NCI-H1105 (cell line): ENCODE results near the gene AGBL3.

Experiments
- DNase-seq: peaks from one replicate; lab custom pipeline; 2025; lab: John Stamatoyannopoulos, UW

The AGBL3 gene

DNA sequence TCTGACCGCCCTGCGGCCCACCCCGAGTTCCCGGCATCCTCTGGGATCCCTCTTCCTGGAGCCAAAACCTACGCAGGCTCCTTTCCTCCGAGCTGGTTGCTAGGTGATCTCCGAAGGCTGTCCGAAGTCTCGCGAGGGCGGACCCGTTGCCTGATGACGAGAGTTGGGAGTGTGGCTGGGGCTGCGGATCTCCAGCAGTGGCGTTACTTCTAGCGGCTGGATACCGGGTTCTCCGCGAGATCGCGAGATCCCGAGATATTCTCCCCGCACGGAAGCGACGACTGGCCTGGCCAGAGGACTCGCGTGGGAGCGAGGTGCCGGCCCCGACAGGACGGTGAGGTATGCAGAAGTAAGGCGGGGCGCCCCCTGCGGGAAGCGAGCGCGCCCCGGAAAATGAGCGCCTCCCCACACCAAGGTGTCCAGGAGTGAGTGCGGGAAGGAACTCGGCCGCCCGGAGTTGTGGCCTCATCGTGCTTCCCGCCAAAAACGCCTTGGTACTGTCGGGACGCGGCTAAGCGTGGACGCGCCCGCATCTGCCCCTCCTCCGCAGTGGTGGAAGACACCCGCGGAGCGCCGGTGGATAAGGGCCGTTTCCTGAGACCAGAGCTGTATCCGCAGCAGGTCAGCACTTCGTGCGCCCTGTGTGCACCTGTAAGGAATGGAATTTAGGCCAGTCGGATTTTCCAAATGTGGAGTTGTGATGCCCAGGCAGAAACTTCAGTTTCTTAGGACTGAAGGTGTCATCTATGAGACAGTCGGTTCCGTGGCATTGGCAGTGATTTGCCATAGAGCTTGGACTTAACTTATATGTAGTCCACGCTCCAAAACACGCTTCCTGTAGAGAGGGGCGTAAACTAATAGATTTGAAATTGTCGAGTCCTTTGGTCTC lies at the start of gene AGBL3:
TSS of gene AGBL3 (plus strand) at position 146 of the 889 bp plus-strand sequence. CDS start 1,426 bp downstream, outside the sequence.
- peak; percentile 95 for DNase-seq

DNA sequence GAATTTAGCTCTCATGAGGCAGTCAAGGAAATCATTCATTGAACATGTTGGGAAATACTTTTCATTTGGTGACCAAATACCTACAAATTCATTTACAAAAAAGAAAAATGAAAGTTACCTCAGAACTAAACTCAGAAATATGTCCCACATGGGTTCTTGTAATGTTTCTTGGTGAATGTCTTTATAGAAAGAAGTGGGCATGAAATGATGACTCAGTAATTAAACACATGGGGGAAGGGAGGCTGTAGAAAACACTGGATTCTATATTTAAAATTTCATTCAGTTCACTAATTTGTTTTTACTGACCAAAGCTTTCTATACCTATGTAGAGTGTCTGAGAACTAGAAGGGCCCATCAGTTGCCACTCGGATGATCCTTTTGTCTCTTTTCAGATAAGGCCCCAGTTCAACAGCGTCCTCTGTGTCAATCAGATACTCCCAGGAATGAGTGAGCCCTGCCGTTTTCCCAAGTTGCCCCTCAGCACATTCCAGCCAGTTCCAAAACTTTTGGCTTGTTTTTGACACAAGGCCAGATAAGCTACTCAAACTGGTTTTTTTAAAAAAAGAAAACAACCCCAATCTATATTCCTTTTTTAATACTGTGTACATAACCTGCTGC lies 49.3 kb upstream of the AGBL3 start:
- no peak for DNase-seq

DNA sequence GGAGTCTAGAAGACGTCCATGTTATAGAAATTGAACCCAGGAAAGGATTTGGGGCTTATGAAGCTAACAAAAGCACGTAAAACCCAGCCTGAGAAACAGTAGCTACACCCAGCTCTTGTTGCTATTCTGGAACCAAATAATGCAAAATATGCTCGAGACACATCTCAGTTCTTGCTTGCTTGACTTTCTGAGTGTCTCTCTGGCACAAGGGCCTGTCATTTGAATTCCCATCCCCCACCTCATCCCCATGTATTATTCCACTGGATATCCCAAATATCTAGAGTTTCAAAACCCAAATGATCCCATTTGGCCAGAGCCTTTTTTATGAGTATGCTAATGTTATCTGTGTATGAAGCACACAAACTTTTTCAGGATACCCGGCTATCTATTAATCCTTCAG lies 48.2 kb upstream of the AGBL3 start:
- DNase-seq: no peak

DNA sequence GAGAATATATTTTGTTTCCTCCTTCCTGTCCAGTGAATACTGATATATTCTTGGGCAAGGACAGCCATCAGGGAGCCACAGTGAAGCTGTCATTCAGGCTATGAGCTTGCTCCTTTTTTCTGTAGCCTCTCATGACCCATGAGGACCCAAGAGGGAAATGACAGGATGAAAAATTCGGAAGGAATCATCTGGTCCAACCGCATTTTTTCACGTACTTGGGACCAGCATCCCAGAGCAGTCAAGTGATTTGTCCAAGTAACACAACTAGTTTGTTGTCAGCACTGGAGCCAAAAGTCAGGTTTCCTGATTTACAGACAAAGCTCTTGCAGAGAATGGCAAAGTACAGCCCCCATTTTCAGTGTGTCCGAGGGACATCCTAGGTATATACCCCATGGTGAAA lies 47.2 kb upstream of the AGBL3 start:
- DNase-seq: no peak

DNA sequence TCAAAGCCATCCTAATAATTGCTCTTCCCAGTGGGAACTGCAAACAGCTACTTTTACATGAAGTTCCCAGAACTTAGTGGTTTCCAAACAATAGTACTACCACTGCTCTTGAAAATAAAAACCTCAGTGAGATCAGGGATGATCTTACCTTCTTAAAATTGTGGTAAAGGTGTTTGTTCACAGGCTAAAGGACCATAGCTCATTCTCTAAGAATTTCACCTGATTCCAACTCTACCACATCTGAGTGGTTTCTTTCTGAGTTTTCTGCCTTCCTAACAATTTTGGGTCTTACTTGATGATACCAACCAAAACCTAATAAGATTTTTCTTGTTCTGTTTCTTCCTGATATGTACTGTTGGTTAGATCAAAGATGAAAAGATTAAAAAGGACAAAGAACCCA lies 45.6 kb upstream of the AGBL3 start:
- DNase-seq: no peak

DNA sequence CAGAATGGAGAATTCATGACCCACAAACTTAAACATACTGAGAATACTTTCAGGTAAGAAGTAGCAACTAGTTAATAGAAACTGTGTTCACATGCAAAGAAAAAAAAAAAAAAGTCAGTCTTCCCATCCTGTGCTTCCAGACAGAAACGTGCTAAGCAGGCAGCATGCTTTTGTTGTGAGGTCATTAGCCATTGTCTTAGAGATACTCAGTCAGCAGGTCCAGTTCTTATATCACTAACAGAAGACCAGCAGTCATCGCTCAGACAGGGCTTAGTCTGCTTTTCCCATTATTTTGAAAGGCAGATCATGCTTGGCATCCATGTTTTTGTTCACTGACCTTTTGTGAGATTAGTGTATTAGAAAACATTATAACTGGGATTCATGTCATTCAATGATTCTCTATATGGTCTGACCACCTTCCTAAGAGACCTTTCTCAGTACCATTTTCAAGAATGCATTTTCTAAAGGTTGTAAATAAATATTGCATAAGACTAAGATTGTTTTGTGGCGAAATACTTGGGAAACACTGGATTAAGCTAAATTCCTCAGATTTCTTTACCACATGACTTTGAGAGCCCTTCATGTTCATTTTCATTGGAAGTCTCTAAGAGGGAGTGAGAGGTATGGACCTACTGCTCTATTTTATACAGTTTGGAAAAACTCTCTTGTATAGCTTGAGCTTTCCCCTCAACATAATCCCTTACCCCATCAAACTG lies 45.0 kb upstream of the AGBL3 start:
- no peak for DNase-seq

DNA sequence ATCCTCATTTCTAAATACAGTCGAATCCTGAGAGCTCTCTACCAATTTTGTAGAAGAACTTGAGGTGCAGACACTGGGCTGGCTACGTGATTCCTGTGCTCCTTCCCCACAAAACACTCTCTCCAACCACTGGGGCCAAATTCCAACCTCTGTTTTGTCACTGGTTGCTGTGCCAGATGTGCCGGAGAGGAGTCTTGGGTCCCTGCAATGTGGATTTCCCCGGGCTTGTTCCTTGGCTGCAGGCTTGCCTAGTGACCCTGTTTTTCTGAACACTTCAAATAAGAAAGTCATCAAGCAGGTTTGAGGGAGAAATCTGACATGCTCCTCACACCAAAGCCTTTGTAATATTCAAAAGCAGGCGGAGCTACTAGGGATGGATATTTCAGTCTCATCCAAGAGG lies 44.4 kb upstream of the AGBL3 start:
- DNase-seq: no peak

DNA sequence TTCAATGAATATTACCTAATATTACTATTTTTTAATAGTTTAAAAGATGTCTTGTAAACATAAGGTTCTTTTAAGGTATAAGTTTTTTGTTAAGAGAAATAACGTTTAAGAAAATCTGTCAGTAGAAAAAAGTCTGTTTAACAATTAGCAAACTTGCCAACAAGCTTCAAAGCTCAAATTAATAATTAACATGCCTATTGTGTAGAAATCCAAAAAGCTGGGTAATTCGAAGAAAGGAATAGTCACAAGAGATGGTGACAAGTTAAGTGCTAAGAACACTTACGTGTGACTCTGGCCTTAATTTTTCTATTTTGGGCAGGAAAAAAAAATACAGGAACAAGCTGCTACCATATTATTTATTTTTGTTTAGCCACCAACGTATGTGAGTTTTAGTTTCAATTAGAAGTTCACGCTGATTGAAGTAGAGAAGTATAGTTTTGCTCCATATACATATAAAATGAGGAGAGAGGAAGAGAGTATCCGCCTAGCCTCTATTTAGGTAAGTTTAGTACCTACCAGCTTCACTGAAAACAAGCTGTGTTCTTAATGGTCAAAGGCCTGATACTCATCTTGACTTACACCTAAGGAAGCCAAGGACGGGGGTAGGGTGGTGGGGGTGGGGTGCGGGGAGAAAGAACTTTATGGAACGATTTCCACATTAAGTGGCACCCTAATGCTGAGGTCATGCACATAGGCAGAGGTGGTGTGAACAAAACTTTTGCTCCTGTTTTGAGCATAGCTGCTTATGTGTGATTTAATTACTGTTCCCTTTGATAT lies 43.4 kb upstream of the AGBL3 start:
- no peak for DNase-seq

DNA sequence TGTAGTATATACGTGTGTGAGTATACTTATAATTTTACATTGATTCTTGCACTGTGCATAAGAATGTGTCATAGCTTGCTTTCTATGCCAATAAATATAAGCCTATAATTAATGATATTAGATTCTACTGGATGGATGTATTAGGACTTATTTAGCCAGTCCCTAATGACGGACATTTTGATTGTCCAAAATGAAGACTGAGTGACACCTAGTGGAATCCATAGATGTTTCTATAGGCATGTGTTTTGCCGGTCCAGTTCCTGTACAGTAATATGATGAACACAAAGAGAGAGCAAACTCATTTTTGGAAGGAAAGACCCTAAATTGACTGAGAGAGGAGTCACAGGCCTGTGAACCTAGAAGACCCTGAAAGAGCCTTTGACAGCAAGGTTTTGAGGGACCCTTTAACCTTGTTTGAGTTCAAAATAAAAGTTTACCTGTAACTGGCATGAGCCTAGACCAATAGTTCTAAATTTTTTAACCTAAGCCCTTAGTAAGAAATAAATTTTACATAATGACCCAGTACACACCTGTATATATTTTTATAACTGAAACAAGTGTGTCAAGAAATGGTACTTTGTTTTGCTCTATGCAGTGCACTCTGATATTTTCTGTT lies 42.4 kb upstream of the AGBL3 start:
- DNase-seq: peak; percentile 9

DNA sequence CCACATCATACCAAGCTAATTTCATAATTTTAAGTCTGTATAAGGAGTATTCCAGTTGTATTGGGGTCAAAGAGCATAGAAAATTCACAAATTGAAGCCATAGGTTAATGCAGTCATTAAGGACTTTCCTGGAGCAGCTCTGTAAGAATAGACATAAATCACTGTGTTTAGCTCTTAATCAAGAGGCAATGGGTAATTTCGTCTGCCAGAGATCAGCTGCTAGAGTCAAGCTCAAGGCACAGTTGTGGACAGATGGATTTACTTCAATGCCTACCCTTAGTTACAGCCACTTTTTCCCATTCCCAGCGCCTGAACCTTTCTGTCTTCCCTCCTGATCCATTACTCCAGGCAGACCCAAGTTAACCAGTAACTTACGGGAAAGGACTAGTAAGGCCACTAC lies 40.6 kb upstream of the AGBL3 start:
- no peak for DNase-seq

DNA sequence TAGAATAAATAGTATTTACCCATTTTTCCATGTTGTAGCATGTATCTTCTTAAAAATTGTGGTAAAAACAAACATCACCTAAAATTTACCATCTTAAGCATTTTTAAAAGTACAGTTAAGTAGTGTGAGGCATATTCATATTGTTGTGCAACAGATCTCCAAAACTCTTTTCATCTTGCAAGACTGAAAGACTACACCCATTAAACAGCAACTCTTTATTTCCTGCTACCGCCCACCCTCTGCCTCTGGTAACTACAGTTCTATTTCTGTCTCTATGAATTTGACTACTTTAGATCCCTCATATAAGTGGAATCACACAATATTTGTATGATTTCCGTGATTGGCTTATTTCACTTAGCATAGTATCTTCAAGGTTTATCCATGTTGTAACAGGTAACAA lies 40.0 kb upstream of the AGBL3 start:
- no peak for DNase-seq

DNA sequence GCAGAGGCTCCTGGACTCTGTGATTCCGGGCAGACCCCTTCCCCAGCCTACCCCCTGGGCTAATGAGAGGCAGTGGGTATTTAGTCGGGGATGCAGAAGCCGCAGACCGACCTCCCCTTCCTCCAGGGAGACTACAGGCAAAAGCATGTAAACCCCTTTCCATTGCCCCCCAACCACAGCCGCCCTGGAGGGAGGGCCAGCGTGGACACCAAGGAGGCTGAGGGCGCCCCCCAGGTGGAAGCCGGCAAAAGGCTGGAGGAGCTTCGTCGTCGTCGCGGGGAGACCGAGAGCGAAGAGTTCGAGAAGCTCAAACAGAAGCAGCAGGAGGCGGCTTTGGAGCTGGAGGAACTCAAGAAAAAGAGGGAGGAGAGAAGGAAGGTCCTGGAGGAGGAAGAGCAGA lies 39.0 kb upstream of the AGBL3 start:
- no peak for DNase-seq

DNA sequence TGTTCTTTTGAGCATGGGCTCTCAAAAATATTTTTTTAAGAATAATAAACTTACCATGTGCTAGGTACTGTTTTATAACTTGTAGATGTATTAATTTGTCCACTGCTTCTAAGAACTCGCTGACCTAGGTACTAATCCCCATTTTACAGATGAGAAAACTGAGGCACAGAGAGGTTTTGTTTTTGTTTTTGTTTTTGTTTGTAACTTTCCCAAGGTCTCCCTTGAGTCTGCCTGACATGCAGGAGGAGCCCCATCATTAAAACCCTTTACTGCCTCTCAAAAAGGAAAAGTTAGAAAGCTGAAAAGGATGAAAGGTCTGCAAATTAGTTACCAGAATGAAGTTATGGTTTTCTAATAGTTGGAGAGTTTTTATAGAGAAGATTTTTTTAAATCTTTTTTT lies 38.5 kb upstream of the AGBL3 start:
- no peak for DNase-seq

DNA sequence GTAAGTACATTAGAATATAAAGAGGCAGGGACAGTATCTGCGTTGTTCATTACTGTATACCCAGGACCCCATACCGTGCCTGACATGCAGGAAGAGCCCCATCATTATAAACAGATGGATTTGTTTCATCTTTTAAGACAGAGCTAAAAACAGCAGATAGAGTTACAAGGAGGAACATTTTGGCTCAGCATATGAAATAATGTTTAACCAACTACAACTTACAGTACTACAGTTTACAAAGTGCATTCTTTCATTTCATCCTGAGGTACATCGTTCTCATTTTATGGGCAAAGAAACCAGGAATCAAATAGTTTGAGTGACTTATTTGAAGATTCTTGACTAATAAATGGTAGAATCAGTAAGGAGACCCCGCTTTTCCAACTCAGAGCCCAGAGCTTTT lies 38.1 kb upstream of the AGBL3 start:
- no peak for DNase-seq

DNA sequence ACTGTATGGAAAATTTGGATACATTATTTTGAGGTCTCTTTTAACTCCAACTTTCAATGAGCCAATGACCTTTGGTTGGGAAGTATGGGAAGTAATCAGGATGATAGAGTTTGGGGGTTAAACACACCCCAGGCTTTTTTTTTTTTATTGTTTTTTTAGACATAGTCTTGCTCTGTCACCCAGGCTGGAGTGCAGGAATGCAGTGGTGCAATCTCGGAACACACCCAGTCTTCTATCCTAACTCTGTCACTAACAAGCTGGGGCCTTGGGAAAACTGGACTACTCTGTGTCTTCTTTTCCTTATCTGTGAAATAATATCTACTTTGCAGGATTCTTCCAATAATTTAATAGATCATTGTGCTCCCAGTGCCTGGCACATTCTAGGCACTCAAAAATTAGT lies 37.6 kb upstream of the AGBL3 start:
- DNase-seq: no peak

DNA sequence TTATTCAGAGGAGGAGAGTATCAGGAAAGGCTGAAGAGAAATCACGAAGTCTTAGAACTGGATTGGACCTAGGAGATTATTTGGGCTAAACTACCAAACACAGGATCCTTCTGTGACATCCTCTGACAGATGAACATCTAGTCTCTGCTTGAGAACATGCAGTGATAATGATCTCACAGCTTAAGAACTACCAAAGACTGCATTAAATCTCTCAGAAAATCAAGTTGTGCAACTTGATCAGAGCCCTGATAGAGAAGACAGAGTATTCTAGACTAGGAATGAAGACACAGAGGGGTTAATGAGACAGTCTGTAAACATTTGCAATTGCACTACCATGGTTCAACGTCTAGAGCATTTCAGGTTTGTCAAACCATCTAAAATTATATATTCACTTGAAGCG lies 37.1 kb upstream of the AGBL3 start:
- no peak for DNase-seq

DNA sequence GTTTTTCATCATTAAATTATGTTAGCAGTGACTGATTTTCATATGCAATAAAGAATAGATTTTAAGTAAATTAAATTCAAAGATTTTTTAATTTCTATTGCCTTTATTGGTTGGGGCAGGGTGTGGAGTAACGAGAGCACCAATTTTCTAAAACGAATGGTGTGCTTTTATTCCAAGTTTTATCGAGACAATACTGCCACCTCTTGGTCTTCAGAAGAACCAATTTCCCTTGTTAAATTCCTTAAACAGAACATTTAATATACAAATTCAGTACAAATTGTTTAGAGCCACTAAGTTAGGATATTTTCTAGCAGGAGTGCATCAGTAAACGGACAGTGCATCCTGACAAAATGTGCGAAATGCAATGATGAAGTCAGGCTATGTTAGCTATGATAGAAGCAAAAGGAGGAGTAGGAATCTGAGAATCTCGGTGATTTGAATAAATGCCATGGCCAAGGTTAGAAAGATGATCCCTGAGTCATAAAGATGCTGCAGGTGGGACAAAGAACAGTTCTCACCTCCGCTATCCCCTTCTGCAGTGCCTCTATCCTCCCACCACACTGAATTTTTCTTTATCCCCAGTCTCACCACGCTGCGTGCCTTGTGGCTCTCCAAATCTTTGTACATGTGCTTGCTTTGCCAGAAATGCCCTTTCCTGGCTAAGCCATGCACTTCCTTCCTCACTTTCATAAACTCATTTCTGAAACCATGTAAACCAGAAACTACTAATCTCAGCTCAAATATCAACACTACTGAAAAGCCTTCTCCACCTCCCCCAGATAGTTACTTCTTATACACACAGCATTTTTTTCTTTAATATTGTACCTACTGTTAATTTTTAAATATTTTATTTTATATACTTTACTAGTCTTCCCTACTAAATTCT lies 31.9 kb upstream of the AGBL3 start:
- peak; percentile 29 for DNase-seq

DNA sequence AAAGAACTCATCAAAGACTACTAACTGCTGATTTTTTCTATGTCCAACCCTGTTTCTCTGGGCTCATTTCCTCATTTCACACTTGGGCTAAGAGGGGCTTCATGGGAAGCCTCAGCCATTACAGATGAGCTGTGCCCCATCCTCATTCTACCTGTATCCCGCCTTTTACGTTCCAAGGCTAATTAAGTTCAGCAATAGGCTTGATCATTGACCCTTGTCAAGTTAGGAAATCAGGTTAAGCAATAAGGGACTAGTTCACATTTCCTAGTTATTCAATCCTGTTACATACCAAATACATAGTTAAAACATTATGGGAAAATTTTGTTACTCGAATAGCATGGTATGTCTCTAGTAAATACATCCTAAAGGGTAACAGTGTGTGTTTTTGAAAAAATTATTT lies 29.3 kb upstream of the AGBL3 start:
- DNase-seq: no peak

DNA sequence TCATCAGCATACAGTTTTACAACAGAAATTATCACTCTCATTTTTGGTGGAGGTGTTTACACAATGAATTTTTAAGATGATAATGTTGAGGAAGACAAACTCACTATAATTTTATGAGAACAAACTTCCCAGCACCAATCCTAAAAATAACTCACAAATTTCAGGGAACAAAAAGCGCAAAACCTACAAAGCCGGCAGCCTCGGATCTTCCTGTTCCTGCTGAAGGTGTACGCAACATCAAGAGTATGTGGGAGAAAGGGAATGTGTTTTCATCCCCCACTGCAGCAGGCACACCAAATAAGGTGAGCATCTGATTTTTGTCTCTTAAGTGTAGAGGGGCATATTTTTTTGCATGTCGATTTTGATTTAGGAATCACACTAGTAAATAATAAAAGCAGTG lies 26.5 kb upstream of the AGBL3 start:
- no peak for DNase-seq

DNA sequence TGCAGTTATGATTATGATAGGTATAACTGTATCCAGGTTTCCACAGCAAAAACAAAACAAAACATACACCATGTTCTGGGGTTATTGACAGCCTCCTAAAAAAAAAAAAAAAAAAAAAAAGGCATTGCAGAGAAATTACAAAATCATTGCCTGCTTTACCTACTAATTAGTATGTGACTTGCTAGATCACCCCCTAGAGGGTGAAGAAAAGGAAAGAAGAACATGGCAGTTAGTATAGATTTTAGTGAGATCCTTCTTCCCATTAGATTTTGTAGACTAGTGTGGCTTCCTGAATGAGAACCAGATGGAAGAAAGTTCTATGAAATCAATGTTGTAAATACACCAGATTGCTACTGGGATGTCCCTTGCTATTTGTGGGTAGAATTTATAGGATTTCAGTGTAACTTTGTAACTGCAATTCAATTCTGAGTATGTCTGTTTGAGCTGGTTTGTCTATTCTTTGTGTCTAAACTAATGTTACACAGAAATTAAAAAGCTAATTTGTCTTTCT lies 24.0 kb upstream of the AGBL3 start:
- no peak for DNase-seq

DNA sequence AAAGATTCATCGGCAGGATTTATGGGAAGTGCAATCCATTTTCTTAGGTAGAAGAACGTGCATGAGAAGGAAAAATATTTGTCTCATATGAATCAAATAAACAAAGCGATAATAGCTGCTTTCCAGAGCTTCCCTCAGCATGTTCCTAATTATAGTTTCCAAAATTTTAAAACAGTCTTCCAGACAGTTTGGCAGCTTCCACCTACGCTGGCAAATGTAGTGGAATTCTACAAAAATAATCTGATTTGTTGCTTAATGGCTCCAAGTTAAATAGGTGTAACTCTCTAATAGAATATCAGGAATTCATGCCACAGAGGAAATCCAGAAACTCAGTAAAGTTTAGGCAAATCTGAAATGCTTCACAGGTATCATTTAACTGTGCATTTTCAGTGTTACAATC lies 23.3 kb upstream of the AGBL3 start:
- DNase-seq: no peak
